GM19099 (cell line): ENCODE data around the gene ATP2C2.

Experiments
- POLR2A ChIP-seq: IDR thresholded peaks from 3 replicates; pipeline ENCODE4 v1.6.1; 2011; ENCODE audit warnings: low read depth; ENCODE audit not compliant: insufficient read length; ENCODE audit errors: extremely low read depth

Gene ATP2C2

DNA sequence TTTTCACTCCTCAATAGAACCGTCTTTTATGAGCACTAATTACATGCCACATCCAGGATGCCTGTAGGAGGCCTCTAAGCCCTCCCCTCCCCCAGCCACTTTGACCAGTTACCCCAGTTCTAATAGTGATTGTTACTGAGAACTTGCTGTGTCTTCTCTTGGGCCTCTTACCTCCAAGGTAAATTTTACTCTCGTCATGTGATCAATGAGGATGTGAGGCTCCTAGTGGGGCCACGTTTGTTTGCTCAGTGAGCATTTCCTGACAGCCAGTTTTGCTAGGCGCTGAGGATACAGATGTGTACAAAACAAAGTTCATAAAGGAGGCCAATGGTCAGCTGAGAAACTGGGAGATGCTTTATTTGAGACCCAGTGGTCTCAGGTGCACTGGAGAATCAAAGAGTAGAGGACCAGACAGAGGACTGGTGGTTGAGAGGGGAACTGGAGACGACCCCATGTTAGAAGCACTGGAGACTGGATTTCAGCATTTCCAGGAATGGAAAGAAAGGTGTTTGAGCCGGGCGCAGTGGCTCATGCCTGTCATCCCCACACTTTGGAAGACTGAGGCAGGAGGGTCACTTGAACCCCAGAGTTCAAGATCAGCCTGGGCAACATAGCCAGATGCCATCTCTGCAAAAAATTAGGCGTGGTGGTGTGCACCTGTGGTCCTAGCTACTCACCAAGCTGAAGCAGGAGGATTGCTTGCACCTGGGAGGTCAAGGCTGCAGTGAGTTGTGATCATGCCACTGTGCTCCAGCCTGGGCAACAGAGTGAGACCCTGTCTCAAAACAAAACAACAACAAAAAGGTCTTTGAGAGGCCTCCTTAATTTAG, 2.6 kb downstream of the ATP2C2 start:
- no peak for TF ChIP-seq POLR2A

DNA sequence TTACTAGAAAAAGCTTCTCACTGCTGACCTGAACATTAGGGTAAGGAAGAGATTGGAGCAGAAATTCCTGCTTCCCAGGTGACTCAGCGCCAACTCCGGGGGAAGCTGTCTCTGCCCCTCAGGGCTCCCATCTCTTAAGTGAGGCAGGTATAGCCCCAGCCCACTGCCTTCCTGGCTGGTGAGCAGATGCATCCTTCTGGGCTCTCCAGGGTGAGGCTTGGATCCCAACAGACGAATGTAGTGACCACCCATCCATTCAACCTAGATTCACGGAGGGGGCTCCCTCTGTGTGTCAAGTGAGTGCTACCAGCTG, 3.2 kb downstream of the ATP2C2 start:
- no peak for TF ChIP-seq POLR2A

DNA sequence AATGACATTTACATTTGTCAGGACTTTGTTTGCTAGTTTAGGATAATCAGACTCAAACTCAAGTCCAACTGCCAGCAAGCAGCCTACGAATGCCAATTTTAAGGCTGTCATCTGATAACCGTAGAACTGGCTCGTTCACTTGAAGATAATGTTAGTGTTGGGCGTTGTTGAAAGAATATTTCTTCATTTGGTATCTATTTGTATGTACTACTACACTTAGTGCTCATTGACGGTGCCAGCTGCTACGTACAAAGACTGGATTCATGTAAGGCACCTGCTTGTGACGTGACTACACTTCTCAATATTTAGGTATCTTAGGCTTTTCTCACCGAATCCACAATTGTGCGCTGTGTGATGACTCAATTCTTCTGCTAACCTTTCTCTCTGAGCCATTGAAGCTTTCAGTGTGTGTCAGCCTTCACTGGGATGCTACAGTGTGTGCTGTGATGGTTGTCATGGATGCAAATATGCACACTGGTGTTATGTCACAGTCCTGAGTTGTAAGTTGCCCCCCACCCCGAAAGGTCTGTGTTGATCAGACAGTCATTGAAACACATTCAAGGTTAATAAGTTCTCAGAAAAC, 5.7 kb downstream of the ATP2C2 start:
- TF ChIP-seq POLR2A = no peak

DNA sequence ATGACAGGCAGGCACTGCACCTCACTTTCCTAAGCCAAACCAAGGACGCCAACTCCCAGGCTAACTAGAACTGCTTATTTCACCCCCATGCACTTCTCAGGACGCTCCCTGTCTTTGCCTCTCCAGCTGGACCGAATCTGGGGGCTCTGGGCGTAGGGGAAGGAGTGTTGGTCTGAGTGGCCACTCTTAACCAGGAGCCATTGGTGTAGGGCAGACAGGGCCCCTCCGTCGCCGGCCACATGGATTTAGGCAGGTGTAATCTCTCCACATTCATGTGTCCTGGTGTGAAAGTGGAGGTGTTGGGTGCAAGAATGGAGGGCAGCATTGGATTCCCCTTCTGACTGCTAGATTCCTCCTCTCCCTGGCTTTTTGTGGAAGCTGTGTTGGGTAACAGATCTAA, 9.8 kb downstream of the ATP2C2 start:
- no peak for TF ChIP-seq POLR2A

DNA sequence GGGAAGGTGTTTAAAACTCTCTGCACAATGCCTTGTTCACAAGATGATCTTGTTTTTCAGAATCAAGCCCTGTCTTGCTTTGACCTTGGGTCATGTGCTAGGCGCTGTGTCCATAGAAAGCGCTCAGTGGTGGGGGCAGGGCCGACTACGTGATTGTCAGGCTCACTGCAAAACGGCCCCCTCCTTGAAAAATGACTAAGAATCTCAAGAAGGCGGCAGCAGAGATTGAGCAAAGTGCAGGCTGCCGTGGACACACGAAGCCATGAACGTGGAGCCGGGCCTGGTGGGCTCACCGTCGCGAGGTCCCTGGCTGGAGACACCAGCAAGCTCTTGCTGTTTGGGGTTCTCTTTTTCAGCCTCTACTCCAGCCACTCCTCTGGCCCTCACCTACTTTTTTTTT, 10.2 kb downstream of the ATP2C2 start:
- TF ChIP-seq POLR2A = no peak

DNA sequence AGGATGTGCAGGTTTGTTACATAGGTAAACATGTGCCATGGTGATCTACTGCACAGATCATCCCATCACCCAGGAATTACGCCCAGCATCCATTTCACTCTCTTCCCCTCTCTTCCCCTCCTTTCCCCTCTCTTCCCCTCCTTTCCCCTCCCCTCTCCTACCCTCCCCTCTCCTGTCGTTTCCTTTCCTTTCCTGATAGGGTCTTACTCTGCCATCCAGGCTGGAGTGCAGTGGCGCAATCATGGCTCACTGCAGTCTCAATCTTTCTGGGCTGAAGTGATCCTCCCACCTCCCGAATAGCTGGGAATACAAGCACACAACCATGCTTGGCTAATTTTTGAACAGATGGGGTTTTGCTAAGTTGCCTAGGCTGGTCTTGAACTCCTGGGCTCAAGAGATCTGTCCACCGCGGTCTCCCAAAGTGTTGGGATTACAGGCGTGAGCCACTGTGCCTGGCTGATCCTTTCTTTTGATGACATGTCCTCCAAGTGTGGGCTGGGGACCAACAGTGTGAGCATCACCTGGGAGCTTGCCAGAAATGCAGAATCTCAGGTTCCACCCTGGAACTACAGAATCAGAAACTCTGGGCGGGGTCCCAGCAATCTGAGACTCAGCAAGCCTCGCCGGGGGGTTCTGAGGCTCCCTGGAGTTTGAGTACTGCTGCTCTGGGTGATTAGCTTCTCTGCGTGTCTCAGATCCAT, 10.8 kb downstream of the ATP2C2 start:
- no peak for TF ChIP-seq POLR2A

DNA sequence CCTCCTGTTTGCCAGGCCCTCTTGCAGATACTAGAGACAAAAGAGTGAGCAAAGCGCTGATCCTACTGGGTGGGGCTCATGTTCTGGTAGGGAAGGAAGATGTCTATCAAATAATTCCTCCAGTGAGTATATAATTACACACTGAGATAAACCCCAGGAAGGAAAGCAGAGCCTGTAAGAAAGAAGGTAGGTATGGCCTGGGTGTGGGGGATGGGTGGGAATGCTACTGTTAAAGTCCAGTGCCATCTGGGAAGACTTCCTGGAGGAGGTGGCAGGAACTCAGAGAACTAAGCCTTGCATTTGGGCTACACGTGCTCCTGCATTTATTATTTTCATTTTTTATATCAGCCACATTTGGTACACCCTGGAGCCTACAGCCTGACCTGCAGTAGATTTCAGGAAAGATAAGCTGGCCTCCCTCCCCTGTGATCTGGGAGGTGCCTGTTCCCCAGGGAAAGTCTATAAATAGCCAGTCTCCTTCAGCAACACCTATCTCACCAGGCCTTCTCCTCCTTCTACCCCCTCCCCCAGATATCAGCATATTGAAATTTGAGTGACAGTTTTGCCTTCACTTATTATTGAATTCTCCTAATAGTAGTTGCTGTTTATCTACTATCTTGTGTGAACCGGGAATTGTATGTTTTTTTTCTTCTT, 11.5 kb downstream of the ATP2C2 start:
- TF ChIP-seq POLR2A = no peak

DNA sequence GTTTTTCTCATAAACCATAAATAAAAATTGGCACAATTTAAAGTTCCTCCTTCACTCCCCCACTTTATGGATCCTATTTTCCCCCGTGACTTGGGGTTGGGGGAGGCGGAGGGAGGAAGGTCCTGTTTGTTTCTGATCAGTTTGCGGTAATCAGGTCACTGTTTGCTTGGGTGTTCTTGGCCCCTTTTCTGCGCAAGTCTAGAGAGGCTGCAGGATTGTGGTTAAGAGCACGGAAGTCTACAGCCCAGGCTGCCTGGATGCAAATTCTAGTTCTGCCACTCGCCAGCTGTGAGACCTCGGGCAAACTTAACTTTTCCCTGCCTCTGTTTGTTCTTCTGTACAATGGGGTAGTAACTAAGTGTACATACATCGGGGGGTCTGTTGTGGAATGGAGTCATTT, 12.1 kb downstream of the ATP2C2 start:
- no peak for TF ChIP-seq POLR2A

DNA sequence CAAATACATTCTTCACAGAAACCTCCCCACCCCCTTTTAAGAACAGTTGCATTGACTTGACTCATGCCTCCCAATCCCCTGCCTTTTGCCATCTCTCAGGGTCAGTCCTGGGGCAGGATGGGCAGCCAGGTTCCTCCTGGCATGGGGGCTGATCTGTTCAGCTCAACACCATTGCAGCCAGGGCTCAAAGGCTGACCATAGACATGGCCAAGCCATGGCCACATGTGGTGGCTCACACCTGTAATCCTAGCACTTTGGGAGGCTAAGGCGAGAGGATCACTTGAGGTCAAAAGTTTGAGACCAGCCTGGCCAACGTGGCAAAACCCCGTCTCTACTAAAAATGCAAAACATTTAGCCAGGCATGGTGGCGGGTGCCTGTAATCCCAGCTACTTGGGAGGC, 14.1 kb downstream of the ATP2C2 start:
- TF ChIP-seq POLR2A = no peak

DNA sequence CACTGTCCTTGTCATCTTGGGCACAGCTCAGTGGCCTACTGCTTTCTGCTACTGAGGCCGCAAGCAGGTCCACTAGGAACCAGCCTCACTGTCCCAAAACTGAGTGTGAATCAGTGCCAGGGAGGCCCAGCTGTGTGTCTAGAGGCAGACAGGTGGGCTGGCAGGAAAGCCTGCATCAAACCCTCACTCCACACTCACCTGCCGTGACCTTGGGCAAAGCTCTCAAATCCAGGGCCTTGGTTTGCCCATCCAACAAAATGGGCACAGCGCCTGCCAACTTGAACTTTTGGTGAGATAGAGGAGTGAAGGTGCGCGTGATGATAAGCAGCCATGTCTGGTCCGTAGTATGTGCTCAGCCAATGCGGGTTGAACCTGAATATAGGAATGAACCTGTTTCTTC, 14.8 kb downstream of the ATP2C2 start:
- no peak for TF ChIP-seq POLR2A

DNA sequence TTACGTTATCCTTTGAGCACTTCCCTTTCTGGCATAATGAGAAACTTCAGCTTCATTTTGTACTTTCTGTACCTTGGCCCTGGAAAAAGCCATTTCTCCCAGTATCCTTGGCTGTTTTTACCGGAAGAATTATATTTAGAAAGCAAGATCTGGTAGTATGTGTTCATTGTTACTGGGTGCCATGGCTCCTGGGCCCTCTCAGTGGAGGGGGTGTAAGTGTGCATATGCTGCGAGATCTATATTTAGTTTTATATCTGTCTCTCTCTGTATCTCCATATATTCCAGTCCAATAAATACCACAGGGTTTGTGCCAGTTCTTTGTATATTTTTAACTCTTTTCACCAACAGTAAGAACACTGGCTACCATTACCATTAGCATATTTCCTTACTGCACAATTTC, 17.7 kb downstream of the ATP2C2 start:
- TF ChIP-seq POLR2A = no peak

DNA sequence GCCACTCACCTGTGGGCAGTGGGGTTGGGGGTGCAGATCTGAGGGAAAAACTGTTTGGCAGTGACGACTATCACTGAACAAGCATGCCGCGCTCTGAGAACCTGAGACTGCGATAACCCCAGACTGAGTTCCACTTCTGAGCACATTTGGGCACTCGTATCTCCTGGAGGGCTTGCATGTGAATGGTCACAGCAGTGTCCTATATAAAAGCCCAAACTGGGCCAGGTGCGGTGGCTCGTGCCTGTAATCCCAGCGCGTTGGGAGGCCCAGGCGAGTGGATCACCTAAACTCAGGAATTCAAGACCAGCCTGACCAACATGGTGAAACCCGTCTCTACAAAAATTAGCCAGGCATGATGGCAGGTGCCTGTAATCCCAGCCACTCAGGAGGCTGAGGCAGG, 18.7 kb downstream of the ATP2C2 start:
- TF ChIP-seq POLR2A = no peak

DNA sequence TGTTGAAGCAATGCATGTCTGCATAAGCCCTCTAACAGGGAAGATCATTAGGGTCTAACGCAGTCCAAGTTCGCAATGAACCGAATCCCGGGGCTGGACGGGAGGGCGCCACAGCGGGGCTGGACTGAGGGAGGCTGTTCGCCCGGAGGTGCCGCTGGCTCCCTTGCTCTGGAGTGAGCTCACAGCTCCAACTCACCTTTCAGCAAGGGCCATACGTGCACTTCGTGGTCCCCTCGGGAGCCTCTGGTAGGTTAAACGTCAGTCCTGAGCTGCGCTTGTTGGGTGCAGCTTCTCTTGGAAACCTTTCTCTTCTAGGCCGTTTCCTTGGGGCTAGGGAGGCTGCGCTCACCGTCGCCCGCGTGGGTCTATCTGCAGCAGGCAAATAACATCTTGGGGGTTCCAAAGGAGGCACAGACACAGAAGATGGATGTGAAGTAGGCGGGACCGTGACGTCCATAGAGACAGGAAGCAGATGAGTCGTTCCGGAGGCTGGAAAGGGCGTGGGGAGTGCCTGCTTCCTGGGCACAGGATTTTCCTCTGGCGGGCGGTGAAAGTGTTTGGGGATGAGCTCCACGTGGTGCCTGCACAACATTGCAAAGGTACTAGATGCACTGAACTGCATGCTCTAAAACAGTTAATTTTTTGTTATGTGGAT, 21.9 kb downstream of the ATP2C2 start:
- no peak for TF ChIP-seq POLR2A

DNA sequence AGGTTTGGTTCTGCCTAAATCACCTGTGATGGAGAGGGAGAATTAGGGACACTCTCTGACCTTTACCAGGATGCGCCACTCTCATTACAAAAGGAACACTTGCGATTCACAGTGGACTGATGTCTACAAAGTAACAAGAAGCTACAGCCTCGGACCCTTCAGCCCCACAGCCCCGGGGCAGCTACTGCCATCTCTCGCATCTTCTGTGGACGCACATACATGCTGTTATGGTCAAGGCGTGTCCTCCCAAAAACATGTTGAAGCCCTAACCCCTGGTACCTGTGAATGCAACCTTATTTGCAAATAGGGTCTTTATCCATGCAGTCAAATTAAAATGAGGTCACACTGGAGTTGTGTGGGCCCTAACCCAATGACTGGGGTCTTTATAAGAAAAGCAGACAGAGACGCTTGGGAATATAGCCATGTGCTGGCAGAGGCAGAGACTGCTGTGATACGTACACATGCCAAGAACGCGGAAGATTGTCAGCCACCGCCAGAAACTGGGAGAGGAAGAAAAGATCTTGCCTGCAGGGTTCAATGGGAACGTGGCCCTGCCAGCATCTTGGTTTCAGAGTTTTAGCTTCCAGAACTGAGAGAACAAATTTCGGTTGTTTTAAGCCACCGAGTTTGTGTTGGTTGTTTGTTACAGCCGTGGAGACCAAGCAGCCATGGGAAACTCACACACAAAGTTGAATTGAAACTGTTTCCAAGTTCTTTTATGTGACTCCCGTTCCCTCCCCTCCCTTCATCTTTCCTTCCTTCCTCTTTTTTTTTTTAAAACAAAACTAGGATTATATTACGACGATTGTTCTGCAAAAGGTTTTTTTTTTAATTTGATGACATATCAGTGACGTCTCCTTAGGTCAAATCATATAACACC, 23.1 kb downstream of the ATP2C2 start:
- TF ChIP-seq POLR2A = no peak
